H1 (cell line): ENCODE measurements around the gene PRSS12.

Experiments used
- CEBPB ChIP-seq: IDR thresholded peaks from 2 replicates; pipeline ENCODE4 v1.6.1; 2012; ENCODE audit warnings: low read depth, low read length
- GABPA ChIP-seq: IDR thresholded peaks from 2 replicates; pipeline ENCODE4 v1.6.1; 2011; ENCODE audit warnings: mild to moderate bottlenecking, low read length, moderate library complexity, borderline replicate concordance; ENCODE audit not compliant: insufficient read depth
- KDM1A ChIP-seq: fragments of 200-600, 300-600 bp; sonication (generic); IDR thresholded peaks from 2 replicates; pipeline ENCODE4 v1.7.1; 2016; ENCODE audit warnings: mild to moderate bottlenecking, low read length, borderline replicate concordance
- POLR2AphosphoS5 ChIP-seq: IDR thresholded peaks from 2 replicates; pipeline ENCODE4 v1.6.1; 2011; ENCODE audit warnings: low read depth, low read length
- SIRT6 ChIP-seq: IDR thresholded peaks from one replicate; pipeline ENCODE4 v1.7.1; 2012; ENCODE audit warnings: low read length, inconsistent platforms
- SP1 ChIP-seq: IDR thresholded peaks from 2 replicates; pipeline ENCODE4 v1.6.1; 2011; ENCODE audit warnings: low read depth, low read length
- YY1 ChIP-seq: IDR thresholded peaks from 2 replicates; pipeline ENCODE4 v1.6.1; 2011; ENCODE audit warnings: low read depth, mild to moderate bottlenecking, low read length
- TF ChIP-seq, protein P1 (sequence below): IDR thresholded peaks from 2 replicates; pipeline ENCODE4 v1.6.1; 2011; ENCODE audit warnings: low read length, improper control_type of control experiment
- TF ChIP-seq, protein P2 (sequence below), 3 experiments: IDR thresholded peaks; 1 replicate in 2 of 3; 2 replicates in 1 of 3; pipeline versions ENCODE4 v1.5.1 to v1.6.1; 2011; ENCODE audit warnings: low read length in 3 of 3, mild to moderate bottlenecking in 3 of 3, inconsistent platforms in 2 of 3, low read depth in 1 of 3, moderate library complexity in 1 of 3; ENCODE audit not compliant: insufficient read depth in 1 of 3; ENCODE audit errors: control extremely low read depth in 1 of 3

- TF ChIP-seq POLR2AphosphoS5 (no peak), SP1 (no peak), YY1 (no peak), CEBPB (no peak), GABPA (no peak), KDM1A (no peak), SIRT6 (no peak)
- TF ChIP-seq, protein P1, sequence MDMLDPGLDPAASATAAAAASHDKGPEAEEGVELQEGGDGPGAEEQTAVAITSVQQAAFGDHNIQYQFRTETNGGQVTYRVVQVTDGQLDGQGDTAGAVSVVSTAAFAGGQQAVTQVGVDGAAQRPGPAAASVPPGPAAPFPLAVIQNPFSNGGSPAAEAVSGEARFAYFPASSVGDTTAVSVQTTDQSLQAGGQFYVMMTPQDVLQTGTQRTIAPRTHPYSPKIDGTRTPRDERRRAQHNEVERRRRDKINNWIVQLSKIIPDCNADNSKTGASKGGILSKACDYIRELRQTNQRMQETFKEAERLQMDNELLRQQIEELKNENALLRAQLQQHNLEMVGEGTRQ, result no peak
- TF ChIP-seq, protein P2, sequence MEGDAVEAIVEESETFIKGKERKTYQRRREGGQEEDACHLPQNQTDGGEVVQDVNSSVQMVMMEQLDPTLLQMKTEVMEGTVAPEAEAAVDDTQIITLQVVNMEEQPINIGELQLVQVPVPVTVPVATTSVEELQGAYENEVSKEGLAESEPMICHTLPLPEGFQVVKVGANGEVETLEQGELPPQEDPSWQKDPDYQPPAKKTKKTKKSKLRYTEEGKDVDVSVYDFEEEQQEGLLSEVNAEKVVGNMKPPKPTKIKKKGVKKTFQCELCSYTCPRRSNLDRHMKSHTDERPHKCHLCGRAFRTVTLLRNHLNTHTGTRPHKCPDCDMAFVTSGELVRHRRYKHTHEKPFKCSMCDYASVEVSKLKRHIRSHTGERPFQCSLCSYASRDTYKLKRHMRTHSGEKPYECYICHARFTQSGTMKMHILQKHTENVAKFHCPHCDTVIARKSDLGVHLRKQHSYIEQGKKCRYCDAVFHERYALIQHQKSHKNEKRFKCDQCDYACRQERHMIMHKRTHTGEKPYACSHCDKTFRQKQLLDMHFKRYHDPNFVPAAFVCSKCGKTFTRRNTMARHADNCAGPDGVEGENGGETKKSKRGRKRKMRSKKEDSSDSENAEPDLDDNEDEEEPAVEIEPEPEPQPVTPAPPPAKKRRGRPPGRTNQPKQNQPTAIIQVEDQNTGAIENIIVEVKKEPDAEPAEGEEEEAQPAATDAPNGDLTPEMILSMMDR (IDR thresholded peaks at IDR 0.05; ENCODE audit: control extremely low read depth in 1 of 3, insufficient read depth in 1 of 3, low read depth in 1 of 3, low read length in 3 of 3), result no peak
Observed at GRCh38 chr4:118317691-118318090, 35.1 kb downstream of the PRSS12 start.
